CD4-positive, alpha-beta T cell (primary cell): ENCODE data around the gene DGKA. TPM values are rescaled to one million over a fixed set of nuclear protein-coding genes. Genes with fewer than 3 reads are reported as not detected.
A peak's percentile ranks its signal among the peaks of the same experiment; 100 is the strongest.

ENCODE experiments used
- ATAC-seq: fragments of 200-7000 bp; cut with Tn5 transposase; one replicate; pipeline ENCODE4 v1.10.0; 2022; ENCODE audit warnings: mild to moderate bottlenecking; ENCODE audit not compliant: poor library complexity
- CTCF ChIA-PET: fragments of 350-600 bp; sonication (Branson Sonifier 250); formaldehyde crosslinking; loops from one replicate; lab custom pipeline; 2021; ENCODE audit warnings: antibody characterized with exemption, inconsistent platforms; lab: Charles Lee
- POLR2A ChIA-PET: fragments of 350-600 bp; sonication (Branson Sonifier 250); formaldehyde crosslinking; loops from one replicate; lab custom pipeline; 2021; ENCODE audit warnings: antibody characterized with exemption, inconsistent platforms; lab: Charles Lee
- DNase-seq, 14 experiments: peaks; one replicate each; pipeline ENCODE4 v3.0.0-alpha.2; 2013 to 2020; ENCODE audit warnings: mixed read lengths in 2 of 14
- H3K27ac ChIP-seq, 2 donors: one replicate each; pipeline versions ENCODE4 v1.5.1 to v1.7.0; 2013; ENCODE audit warnings: low read length in 2 of 2, low read depth in 1 of 2, mild to moderate bottlenecking in 1 of 2
- H3K27me3 ChIP-seq, 2 experiments: 1 replicate in 1 of 2; 2 replicates in 1 of 2; pipeline versions ENCODE4 v1.6.1 to v1.7.0; 2013; ENCODE audit warnings: low read length in 2 of 2, control low read depth in 1 of 2, mild to moderate bottlenecking in 1 of 2, moderate library complexity in 1 of 2; ENCODE audit not compliant: insufficient read depth in 2 of 2, control insufficient read depth in 1 of 2
- H3K36me3 ChIP-seq: one replicate; pipeline ENCODE4 v1.6.1; 2013; ENCODE audit warnings: low read length, control low read depth; ENCODE audit not compliant: insufficient read depth
- H3K4me1 ChIP-seq: one replicate; pipeline ENCODE4 v1.6.1; 2013; ENCODE audit warnings: low read length, control low read depth; ENCODE audit not compliant: insufficient read depth
- H3K4me3 ChIP-seq: one replicate; pipeline ENCODE4 v1.5.1; 2013; ENCODE audit warnings: mild to moderate bottlenecking, low read length, moderate library complexity
- H3K9me3 ChIP-seq, 2 experiments: 1 replicate in 1 of 2; 2 replicates in 1 of 2; pipeline versions ENCODE4 v1.6.1 to v1.7.0; 2013; ENCODE audit warnings: low read length in 2 of 2, mild to moderate bottlenecking in 2 of 2, control low read depth in 1 of 2, moderate library complexity in 1 of 2; ENCODE audit not compliant: control insufficient read depth in 1 of 2, insufficient read depth in 1 of 2
- H3K27ac Mint-ChIP-seq: one replicate; pipeline ENCODE4 v1.8.0; 2020; ENCODE audit warnings: mixed read lengths
- H3K27me3 Mint-ChIP-seq: one replicate; pipeline ENCODE4 v1.8.0; 2021; ENCODE audit warnings: mixed read lengths
- H3K36me3 Mint-ChIP-seq: one replicate; pipeline ENCODE4 v1.8.0; 2021; ENCODE audit warnings: low read depth, mixed read lengths
- H3K4me1 Mint-ChIP-seq: one replicate; pipeline ENCODE4 v1.8.0; 2021; ENCODE audit warnings: low read depth, mixed read lengths
- H3K4me3 Mint-ChIP-seq: one replicate; pipeline ENCODE4 v1.8.0; 2020; ENCODE audit warnings: mild to moderate bottlenecking, mixed read lengths
- H3K9me3 Mint-ChIP-seq: one replicate; pipeline ENCODE4 v1.8.0; 2020; ENCODE audit warnings: mixed read lengths
- intact Hi-C, 2 experiments: fragments of 100-400 bp; cut with DNase I in 1 of 2; cut with micrococcal nuclease in 1 of 2; formaldehyde crosslinking; loops; one replicate each; pipeline versions ENCODE4 v1.15.1 to v1.9.0; 2023 to 2025; cut with DNase I, micrococcal nuclease
- total RNA-seq, 174 experiments: library from RNA in 2 of 174; stranded (reverse) in 2 of 174; gene quantifications; one replicate each; pipeline ENCODE4 v1.2.3 and lab custom pipeline; 2021 to 2026
- TF ChIP-seq, protein P1 (sequence below): fragments of 200-600 bp; IDR thresholded peaks from one replicate; pipeline ENCODE4 v1.8.0; 2022; ENCODE audit warnings: antibody characterized with exemption, mild to moderate bottlenecking

The DGKA gene
- total RNA-seq, 2 experiments from 2014 or later = 799 to 818 TPM

DNA sequence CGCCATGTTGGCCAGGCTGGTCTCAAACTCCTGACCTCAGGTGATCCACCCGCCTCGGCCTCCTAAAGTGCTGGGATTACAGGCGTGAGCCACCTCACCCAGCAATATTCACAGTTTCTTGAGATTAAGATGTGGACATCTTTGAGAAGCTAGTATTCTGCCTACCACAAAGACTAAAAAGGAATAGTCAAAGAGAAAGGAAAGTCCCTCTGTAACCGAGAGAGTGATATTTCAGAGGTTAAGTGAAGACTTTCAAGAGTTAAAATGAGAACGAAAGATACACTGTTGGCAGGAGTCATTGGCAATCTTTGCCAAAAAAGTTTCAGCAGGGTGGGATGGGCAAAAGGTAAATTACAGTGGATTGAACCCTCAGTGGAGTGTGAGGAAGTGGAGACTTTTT, 15.6 kb downstream of the DGKA start:
- Mint-ChIP-seq H3K4me1 (peaks cover 40% of the 10 kb centered on the region), H3K27ac (peak overlapping the region; percentile 72), H3K27me3 (no peaks in the 10 kb centered on the region), H3K36me3 (peaks cover 83% of the 10 kb centered on the region), H3K9me3 (no peaks in the 10 kb centered on the region), H3K4me3 (no peak overlapping the region)
- no peak for ATAC-seq
- ChIA-PET POLR2A (interaction anchor here (0.9 to 6.9 kb wide), 4 partner anchors 9 to 129 kb away, joined by 3 to 85 read pairs (median 14); partner anchors contain the start of genes DGKA and SARNP), CTCF (interaction anchor here (1.0 kb wide), 1 partner anchor 11 kb away, joined by 3 read pairs; no protein-coding TSS in a partner anchor)
- H3K27ac ChIP-seq = no peak overlapping the region
- DNase-seq = no peak
- TF ChIP-seq, protein P1, sequence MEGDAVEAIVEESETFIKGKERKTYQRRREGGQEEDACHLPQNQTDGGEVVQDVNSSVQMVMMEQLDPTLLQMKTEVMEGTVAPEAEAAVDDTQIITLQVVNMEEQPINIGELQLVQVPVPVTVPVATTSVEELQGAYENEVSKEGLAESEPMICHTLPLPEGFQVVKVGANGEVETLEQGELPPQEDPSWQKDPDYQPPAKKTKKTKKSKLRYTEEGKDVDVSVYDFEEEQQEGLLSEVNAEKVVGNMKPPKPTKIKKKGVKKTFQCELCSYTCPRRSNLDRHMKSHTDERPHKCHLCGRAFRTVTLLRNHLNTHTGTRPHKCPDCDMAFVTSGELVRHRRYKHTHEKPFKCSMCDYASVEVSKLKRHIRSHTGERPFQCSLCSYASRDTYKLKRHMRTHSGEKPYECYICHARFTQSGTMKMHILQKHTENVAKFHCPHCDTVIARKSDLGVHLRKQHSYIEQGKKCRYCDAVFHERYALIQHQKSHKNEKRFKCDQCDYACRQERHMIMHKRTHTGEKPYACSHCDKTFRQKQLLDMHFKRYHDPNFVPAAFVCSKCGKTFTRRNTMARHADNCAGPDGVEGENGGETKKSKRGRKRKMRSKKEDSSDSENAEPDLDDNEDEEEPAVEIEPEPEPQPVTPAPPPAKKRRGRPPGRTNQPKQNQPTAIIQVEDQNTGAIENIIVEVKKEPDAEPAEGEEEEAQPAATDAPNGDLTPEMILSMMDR = no peak
- no peaks in the 10 kb centered on the region for H3K9me3 ChIP-seq
- no peak overlapping the region for H3K4me3 ChIP-seq
- intact Hi-C loops = no loop called here
- no peaks in the 10 kb centered on the region for H3K27me3 ChIP-seq
- H3K36me3 ChIP-seq = peaks cover 90% of the 10 kb centered on the region
- peaks cover 19% of the 10 kb centered on the region for H3K4me1 ChIP-seq

DNA sequence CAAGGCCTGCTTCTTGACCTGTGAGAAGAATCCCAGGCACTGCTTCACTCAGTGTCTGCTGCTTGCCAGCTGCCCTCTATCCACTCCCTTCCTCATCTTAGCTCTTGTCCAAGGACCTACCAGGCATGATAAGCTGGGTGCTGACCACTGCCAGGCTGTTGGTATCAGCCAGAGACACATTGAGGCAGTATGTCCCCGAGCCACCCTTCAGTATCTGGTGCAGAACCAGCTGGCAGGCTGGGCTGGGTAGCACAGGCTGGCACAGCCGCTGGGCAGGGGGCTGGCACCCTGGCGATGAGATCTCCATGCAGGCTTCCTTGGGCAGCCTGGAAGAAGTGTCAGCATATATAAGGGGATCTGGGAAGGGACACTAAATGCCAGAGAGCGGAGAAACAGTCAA, 24.4 kb downstream of the DGKA start:
- H3K9me3 ChIP-seq = no peaks in the 10 kb centered on the region
- peak; percentile 13 for ATAC-seq
- Mint-ChIP-seq H3K4me3 (no peak overlapping the region), H3K4me1 (peaks cover 25% of the 10 kb centered on the region), H3K27ac (peak overlapping the region; percentile 66), H3K9me3 (no peaks in the 10 kb centered on the region), H3K36me3 (peaks cover 52% of the 10 kb centered on the region), H3K27me3 (no peaks in the 10 kb centered on the region)
- H3K27ac ChIP-seq = no peak overlapping the region
- ChIA-PET CTCF (interaction anchor here (1.6 kb wide), 1 partner anchor 41 kb away, joined by 7 read pairs; no protein-coding TSS in a partner anchor), POLR2A (interaction anchor here (1.3 to 6.0 kb wide), 10 partner anchors 10 to 138 kb away, joined by 3 to 72 read pairs (median 11); partner anchors contain the start of genes DGKA, ORMDL2, RAB5B and SARNP)
- H3K4me3 ChIP-seq = no peak overlapping the region
- intact Hi-C loops = loop anchor here in 1 of 2 experiments (5.0 kb wide), 1 partner anchor 213 kb away; the partner anchor contains the start of gene GDF11
- H3K27me3 ChIP-seq = no peaks in the 10 kb centered on the region
- peaks cover 20% of the 10 kb centered on the region for H3K4me1 ChIP-seq
- TF ChIP-seq, protein P1 = no peak
- peaks cover 49% of the 10 kb centered on the region for H3K36me3 ChIP-seq
- DNase-seq = no peak

DNA sequence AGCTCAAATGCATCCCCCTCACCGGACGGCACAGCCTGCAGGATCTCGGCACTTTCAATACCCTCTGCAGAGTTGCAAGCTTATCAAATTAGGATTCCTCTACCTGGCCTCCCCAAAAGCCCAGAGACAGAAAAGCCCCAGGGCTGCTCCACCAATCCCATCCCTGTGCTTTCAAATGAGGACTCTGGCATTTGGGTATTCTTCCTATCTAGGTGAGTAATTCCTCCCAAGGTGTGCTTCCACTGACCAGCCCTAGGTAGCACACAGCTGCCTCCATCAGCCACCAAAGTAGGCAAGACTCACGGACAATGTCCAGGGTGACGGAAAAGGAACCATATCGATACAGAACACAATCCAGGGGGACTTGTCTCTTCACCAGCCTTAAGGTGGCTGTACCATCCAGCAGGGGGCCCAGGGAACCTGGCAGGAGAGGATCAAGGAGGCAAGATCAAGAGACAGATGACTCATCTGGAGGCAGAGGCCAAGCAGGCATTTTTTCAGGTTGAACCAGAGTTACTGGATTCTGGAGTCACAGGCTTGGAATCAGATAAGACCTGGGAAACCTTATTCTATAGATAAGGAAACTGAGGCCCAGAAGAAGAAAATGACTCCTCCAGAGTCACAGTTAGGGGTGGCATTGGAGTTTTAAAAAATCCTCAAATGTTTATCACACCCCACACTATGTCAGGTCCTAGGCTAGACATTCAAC, 25.0 kb downstream of the DGKA start:
- Mint-ChIP-seq H3K27me3 (no peaks in the 10 kb centered on the region), H3K36me3 (peaks cover 52% of the 10 kb centered on the region), H3K9me3 (no peaks in the 10 kb centered on the region), H3K4me3 (no peak overlapping the region), H3K4me1 (peaks cover 25% of the 10 kb centered on the region), H3K27ac (peak overlapping the region; percentile 66)
- peak in 12 of 14 experiments; percentile 24 to 75 (median 50) for DNase-seq
- ChIA-PET CTCF (interaction anchor here (0.6 to 1.6 kb wide), 2 partner anchors 40 to 234 kb away, joined by 3 to 7 read pairs; no protein-coding TSS in a partner anchor), POLR2A (interaction anchor here (0.6 to 6.0 kb wide), 15 partner anchors 7 to 217 kb away, joined by 3 to 72 read pairs (median 5); partner anchors contain the start of genes DGKA, DNAJC14, ORMDL2 and RAB5B)
- peak overlapping the region in 1 of 2 donors; percentile 24 for H3K27ac ChIP-seq
- peaks cover 20% of the 10 kb centered on the region for H3K4me1 ChIP-seq
- no peaks in the 10 kb centered on the region for H3K9me3 ChIP-seq
- peaks cover 43% of the 10 kb centered on the region for H3K36me3 ChIP-seq
- TF ChIP-seq, protein P1 = peak; percentile 47
- ATAC-seq = peak; percentile 77
- H3K27me3 ChIP-seq = no peaks in the 10 kb centered on the region
- no peak overlapping the region for H3K4me3 ChIP-seq
- intact Hi-C loops = loop anchor here in 1 of 2 experiments (5.0 kb wide), 1 partner anchor 214 kb away; the partner anchor contains the start of gene GDF11
